Activated naive CD4-positive, alpha-beta T cell treated with anti-CD3 and anti-CD28 coated beads for 36 hours (primary cell): ENCODE data around the gene GNG2. TPM values are rescaled to one million over a fixed set of nuclear protein-coding genes. Genes with fewer than 3 reads are reported as not detected.

Source experiments
- CTCF ChIA-PET: fragments of 350-600 bp; sonication (Branson Sonifier 250); formaldehyde crosslinking; loops from one replicate; lab custom pipeline; 2021; ENCODE audit warnings: antibody characterized with exemption; lab: Charles Lee
- DNase-seq: peaks from one replicate; pipeline ENCODE4 v3.0.0-alpha.2; 2020
- H3K27ac Mint-ChIP-seq: one replicate; pipeline ENCODE4 v1.8.0; 2021; ENCODE audit warnings: mild to moderate bottlenecking, mixed read lengths
- H3K27me3 Mint-ChIP-seq: one replicate; pipeline ENCODE4 v1.8.0; 2021; ENCODE audit warnings: low read depth, mixed read lengths
- H3K36me3 Mint-ChIP-seq: one replicate; pipeline ENCODE4 v1.8.0; 2021; ENCODE audit warnings: low read depth, mixed read lengths
- H3K4me1 Mint-ChIP-seq: one replicate; pipeline ENCODE4 v1.8.0; 2021; ENCODE audit warnings: low read depth, mixed read lengths
- H3K4me3 Mint-ChIP-seq: one replicate; pipeline ENCODE4 v1.8.0; 2021; ENCODE audit warnings: mild to moderate bottlenecking, moderate library complexity, mixed read lengths
- H3K9me3 Mint-ChIP-seq: one replicate; pipeline ENCODE4 v1.8.0; 2021; ENCODE audit warnings: mixed read lengths
- intact Hi-C: fragments of 100-400 bp; cut with micrococcal nuclease; formaldehyde crosslinking; loops from one replicate; pipeline ENCODE4 v1.15.1; 2023
- total RNA-seq, 2 experiments: library from RNA; stranded (reverse); gene quantifications; one replicate each; pipeline ENCODE4 v1.2.3, GENCODE V29; 2021

The GNG2 gene
- total RNA-seq, 2 experiments from 2014 or later = 176 to 181 TPM

DNA sequence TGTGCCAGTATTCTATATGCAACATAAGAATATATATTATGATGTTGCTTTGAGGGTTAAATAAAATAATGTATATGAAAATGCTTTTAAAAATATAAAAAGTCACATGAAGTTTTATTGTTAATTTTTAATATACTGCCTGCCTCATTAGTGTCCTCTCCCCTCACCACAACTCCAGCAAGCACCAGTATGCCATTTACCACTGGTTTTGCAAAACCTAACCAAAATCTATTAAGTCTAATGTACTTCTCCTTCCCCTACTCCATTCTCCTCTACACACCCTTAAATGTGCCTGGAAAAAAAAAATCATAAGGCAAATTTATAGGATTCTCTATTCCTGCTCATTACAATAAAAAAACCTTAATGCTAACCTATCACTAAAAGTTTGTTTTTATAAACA, 24.0 kb upstream of the GNG2 start:
- DNase-seq = no peak
- no peak overlapping the region for H3K27ac Mint-ChIP-seq
- H3K4me3 Mint-ChIP-seq = no peak overlapping the region
- CTCF ChIA-PET = no interaction called here
- H3K27me3 Mint-ChIP-seq = no peaks in the 10 kb centered on the region
- no peaks in the 10 kb centered on the region for H3K4me1 Mint-ChIP-seq
- no peaks in the 10 kb centered on the region for H3K36me3 Mint-ChIP-seq
- intact Hi-C loops = no loop called here
- H3K9me3 Mint-ChIP-seq = peaks cover 3% of the 10 kb centered on the region

DNA sequence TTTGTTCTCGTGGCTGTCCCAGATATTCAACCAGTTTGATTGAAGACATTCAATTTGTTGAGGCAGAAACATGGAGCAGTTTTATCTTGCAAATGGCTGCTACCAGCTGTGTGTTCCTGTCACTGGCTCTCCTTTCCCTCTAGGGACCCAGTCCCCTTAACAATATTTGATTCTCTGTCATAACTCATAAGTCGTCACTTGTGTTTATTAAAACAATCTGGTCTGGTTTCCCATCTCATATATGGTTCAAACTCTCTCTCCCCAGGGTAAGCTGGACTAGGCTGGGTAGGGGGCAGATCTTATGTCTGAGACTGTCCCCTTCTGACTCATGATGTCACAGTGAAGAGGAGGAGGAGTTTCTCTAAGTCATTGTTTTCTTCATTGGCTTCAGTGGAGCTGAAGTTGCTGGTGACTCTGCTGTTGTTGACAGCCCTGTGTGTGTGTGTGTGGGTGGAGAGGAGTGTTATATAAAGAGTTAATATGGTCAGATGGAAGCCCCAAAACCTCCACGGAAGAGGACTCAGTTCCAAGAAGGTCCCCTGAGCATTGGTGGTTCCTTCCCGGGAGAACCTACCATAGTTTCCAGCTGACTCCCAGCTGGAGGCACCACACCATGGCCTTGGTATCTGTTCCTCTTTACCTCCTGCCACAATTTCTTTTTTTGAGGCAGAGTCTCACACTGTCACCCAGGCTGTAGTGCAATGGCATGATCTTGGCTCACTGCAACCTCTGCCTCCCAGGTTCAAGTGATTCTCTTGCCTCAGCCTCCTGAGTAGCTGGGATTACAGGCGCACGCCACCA, 16.1 kb upstream of the GNG2 start:
- Mint-ChIP-seq H3K27me3 (no peaks in the 10 kb centered on the region), H3K4me3 (no peak overlapping the region)
- DNase-seq = no peak

DNA sequence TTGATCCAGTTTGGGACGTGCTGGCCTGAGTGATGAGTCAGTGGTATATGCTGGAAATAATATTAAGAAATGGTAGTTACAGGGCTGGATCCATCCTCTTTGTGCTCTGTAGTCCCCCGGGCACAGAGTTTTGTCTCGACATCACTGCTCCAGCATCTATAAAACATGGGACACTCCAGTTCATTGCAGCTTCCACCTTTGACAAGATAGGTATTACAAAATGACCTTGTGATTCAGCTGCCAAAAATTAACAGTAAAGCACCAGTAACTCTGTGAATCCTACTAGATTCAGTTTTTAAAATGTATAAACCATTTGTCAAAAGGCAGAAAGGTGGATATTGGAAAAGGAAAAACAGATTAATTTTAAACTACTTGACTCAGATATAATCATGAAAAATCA, 14.6 kb upstream of the GNG2 start:
- peaks cover 64% of the 10 kb centered on the region for H3K4me1 Mint-ChIP-seq
- H3K27ac Mint-ChIP-seq = peak overlapping the region; percentile 78
- peaks cover 28% of the 10 kb centered on the region for H3K36me3 Mint-ChIP-seq
- peaks cover 27% of the 10 kb centered on the region for H3K9me3 Mint-ChIP-seq
- no peaks in the 10 kb centered on the region for H3K27me3 Mint-ChIP-seq
- DNase-seq = no peak
- CTCF ChIA-PET = interaction anchor here (0.7 to 2.1 kb wide), 4 partner anchors 15 to 133 kb away, joined by 3 to 9 read pairs (median 5); partner anchors contain the start of gene GNG2
- H3K4me3 Mint-ChIP-seq = no peak overlapping the region
- intact Hi-C loops = loop anchor here (2.0 to 10.0 kb wide), 9 partner anchors 64 to 1981 kb away; partner anchors contain the start of genes GPR137C and TXNDC16

More for the DNA sequence above, 16.1 kb upstream of the GNG2 start:
- Mint-ChIP-seq H3K4me1 (peaks cover 51% of the 10 kb centered on the region), H3K27ac (peak overlapping the region; percentile 4), H3K9me3 (peaks cover 16% of the 10 kb centered on the region), H3K36me3 (peaks cover 17% of the 10 kb centered on the region)
- intact Hi-C loops = loop anchor here (10.0 kb wide), 2 partner anchors 1519 to 1979 kb away; no protein-coding TSS in a partner anchor
- CTCF ChIA-PET = interaction anchor here (0.9 to 1.1 kb wide), 2 partner anchors 18 to 136 kb away, joined by 3 read pairs; no protein-coding TSS in a partner anchor

DNA sequence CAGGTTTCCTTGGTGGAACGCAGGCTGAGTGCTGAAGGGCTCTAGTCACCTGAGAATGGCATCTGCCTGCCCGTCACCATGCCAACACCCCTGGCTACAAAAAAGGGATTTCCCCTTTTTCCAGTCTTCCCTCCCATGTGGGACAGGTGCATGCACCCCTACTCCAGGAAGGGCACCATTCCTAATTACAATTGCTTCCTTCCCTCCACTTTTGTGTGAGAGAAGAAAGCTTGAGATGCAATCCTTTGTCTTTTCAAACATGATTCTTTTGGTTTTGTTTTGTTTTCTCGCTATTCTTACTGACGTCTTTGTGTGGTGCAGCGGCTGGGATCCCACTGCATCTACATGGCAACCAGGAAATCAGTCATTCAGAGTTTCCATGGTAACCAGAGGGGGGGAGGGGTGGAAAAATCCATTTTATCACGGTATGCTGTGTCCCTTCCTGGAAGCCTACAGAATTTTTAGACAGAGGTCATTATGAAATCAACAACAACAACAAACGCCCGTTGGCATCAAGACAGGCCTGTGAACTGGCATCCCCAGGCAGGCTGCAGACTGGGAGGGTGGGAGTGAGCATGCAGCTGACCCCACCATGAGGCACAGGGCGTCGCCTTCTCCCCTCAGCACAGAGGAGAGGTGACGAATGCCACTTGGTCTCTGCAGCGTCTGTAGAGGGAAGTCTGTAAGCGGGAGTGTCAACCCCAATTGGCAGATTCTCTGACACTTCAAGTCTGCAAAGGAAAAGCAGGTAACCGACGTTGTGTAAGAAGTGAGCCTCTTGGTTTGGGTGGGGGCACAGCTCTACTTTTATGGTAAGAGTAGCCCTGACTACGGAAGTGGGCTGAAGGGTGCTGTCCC, 13.6 kb upstream of the GNG2 start:
- Mint-ChIP-seq H3K9me3 (peaks cover 27% of the 10 kb centered on the region), H3K27ac (peak overlapping the region; percentile 100), H3K4me3 (peak overlapping the region; percentile 85), H3K4me1 (peaks cover 72% of the 10 kb centered on the region), H3K36me3 (peaks cover 28% of the 10 kb centered on the region), H3K27me3 (no peaks in the 10 kb centered on the region)
- CTCF ChIA-PET = interaction anchor here (0.7 to 2.1 kb wide), 9 partner anchors 14 to 133 kb away, joined by 3 to 9 read pairs (median 4); partner anchors contain the start of gene GNG2
- peak; percentile 93 for DNase-seq
- intact Hi-C loops = loop anchor here (1.0 to 10.0 kb wide), 20 partner anchors 13 to 1982 kb away; partner anchors contain the start of genes GNG2, GPR137C, RTRAF and TXNDC16

DNA sequence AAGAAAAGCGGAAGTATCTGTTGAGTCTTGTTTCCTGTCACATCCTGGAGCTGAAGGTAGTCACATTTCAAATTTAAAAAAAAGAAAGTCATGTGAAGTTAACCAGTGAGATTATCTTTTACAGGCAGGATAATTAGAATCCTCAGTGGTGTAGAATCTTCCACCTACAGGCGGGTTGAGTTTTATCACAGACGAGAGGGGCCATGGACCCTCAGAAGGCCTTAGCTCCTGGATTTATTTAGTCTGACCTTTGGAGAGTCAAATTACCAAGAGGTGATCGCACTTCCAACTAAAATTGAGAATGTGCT, 13.0 kb upstream of the GNG2 start:
- CTCF ChIA-PET = interaction anchor here (0.7 to 2.1 kb wide), 6 partner anchors 13 to 132 kb away, joined by 3 to 9 read pairs (median 4); partner anchors contain the start of gene GNG2
- Mint-ChIP-seq H3K27ac (peak overlapping the region; percentile 100), H3K36me3 (peaks cover 28% of the 10 kb centered on the region), H3K9me3 (peaks cover 27% of the 10 kb centered on the region), H3K4me3 (peak overlapping the region; percentile 85), H3K4me1 (peaks cover 77% of the 10 kb centered on the region), H3K27me3 (no peaks in the 10 kb centered on the region)
- DNase-seq = no peak
- intact Hi-C loops = loop anchor here (1.0 to 10.0 kb wide), 20 partner anchors 13 to 1983 kb away; partner anchors contain the start of genes GNG2, GPR137C, RTRAF and TXNDC16

DNA sequence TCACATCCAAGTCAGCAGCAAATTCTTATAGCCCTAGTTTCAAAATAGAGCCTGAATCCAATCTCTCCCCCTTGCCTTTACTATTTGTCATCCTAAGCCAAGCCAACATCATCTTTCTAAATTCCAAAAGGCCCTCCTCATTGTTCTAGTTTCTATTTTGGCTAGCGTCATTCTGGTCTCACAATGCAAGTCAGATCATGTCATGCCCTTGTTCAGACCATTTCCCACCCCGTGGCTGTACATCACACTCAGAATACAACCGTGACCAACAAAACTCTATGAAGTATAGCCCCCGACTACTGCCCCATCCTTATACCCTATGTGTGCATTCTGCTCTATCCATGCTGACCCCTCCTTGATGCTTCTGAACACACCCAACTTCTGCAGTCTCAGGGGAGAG, 12.3 kb upstream of the GNG2 start:
- DNase-seq = no peak
- H3K4me3 Mint-ChIP-seq = peak overlapping the region; percentile 46

DNA sequence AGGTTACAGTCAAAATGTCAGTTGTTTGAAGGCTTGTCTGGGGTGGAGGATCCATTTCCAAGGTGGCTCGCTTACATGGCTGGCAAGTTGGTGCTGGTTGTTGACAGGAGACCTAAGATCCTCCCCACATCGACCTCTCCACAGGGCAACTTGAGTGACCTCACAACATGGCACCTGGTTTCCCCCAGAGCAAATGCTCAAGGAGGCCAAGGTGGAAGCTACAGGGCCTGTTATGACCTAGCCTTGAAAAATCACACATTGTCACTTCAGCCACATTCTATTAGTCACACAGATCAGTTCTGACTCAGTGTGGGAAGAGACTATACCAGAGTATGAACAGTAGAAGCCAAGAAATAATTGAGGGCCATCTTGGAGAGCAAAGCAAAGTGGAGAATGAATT, 11.3 kb upstream of the GNG2 start:
- CTCF ChIA-PET = interaction anchor here (1.0 kb wide), 1 partner anchor 11 kb away, joined by 5 read pairs; the partner anchor contains the start of gene GNG2

More for the DNA sequence above, 12.3 kb upstream of the GNG2 start:
- intact Hi-C loops = loop anchor here (5.0 to 10.0 kb wide), 7 partner anchors 66 to 1983 kb away; no protein-coding TSS in a partner anchor
- H3K27me3 Mint-ChIP-seq = no peaks in the 10 kb centered on the region
- peaks cover 28% of the 10 kb centered on the region for H3K36me3 Mint-ChIP-seq
- H3K4me1 Mint-ChIP-seq = peaks cover 81% of the 10 kb centered on the region
- peak overlapping the region; percentile 100 for H3K27ac Mint-ChIP-seq
- CTCF ChIA-PET = interaction anchor here (2.1 kb wide), 1 partner anchor 13 kb away, joined by 9 read pairs; the partner anchor contains the start of gene GNG2
- H3K9me3 Mint-ChIP-seq = peaks cover 27% of the 10 kb centered on the region

DNA sequence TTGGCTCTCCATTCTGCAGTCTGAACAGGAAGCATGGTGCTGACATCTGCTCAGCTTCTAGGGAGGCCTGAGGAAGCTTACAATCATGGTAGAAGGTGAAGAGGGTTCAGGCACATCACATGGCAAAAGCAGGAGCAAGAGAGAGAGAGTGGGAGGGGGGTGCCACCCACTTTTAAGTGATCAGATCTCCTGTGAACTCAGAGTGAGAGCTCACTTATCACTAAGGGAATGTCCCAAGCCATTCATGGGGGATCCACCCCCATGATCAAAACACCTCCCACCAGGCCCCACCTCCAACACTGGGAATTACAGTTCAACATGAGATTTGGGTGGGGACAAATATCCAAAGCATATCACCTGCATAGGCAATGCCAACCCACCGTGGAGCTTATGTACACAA, 9.8 kb upstream of the GNG2 start:
- Mint-ChIP-seq H3K27me3 (no peaks in the 10 kb centered on the region), H3K9me3 (peaks cover 27% of the 10 kb centered on the region), H3K4me3 (no peak overlapping the region), H3K36me3 (peaks cover 28% of the 10 kb centered on the region), H3K27ac (peak overlapping the region; percentile 76), H3K4me1 (peaks cover 60% of the 10 kb centered on the region)
- CTCF ChIA-PET = interaction anchor here (1.2 to 1.5 kb wide), 3 partner anchors 11 to 128 kb away, joined by 3 to 5 read pairs (median 4); no protein-coding TSS in a partner anchor
- DNase-seq = peak; percentile 68
- intact Hi-C loops = no loop called here

More for the DNA sequence above, 11.3 kb upstream of the GNG2 start:
- Mint-ChIP-seq H3K27ac (peak overlapping the region; percentile 100), H3K36me3 (peaks cover 28% of the 10 kb centered on the region), H3K27me3 (no peaks in the 10 kb centered on the region), H3K4me1 (peaks cover 74% of the 10 kb centered on the region), H3K9me3 (peaks cover 27% of the 10 kb centered on the region), H3K4me3 (peak overlapping the region; percentile 21)
- DNase-seq = peak; percentile 83
- intact Hi-C loops = loop anchor here (1.0 to 10.0 kb wide), 8 partner anchors 32 to 1984 kb away; no protein-coding TSS in a partner anchor

DNA sequence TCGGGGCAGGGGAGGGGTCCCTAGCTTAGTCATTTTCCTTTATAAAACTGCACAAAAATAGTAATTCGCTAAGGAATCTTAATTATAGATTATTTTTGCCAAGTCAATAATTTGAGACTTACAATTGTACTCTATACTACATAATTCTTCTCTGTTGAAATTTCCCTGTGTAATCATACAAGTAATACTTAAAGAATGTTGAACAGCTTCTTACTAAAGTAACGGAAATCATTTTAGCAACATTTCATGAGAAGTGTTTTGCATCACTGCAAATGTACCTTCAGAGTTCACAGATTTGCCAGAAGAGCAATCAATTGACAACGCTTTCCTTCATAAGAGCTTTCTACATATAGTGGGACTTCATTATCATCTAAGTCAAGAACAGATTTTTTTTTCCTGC, 7.9 kb upstream of the GNG2 start:
- Mint-ChIP-seq H3K36me3 (peaks cover 26% of the 10 kb centered on the region), H3K27me3 (no peaks in the 10 kb centered on the region), H3K27ac (no peak overlapping the region), H3K4me3 (no peak overlapping the region), H3K4me1 (peaks cover 52% of the 10 kb centered on the region), H3K9me3 (peaks cover 32% of the 10 kb centered on the region)
- DNase-seq = no peak
- CTCF ChIA-PET = interaction anchor here (0.6 to 1.1 kb wide), 2 partner anchors 13 to 19 kb away, joined by 3 read pairs; no protein-coding TSS in a partner anchor
- intact Hi-C loops = no loop called here

DNA sequence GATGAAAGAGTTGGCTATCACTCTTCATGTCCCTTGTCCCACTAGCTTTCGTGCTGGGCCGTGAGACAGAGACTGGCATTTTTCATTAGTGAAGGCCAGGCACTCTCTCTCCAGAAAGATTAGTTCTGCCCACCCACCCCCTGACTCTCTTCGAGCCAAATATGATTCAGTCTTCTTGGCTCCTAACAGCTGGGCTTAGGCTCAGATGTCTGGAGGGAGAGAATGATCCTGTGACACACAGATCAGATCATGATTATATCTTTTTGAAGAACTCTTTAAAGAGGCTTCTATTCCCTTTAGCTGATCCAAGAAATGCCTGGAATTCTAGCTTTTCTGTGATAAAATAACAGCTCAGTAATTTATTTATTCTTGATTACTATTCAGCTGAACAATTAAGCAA, 5.2 kb upstream of the GNG2 start:
- H3K36me3 Mint-ChIP-seq = peaks cover 6% of the 10 kb centered on the region
- H3K4me3 Mint-ChIP-seq = no peak overlapping the region
- intact Hi-C loops = no loop called here
- no peaks in the 10 kb centered on the region for H3K27me3 Mint-ChIP-seq
- H3K9me3 Mint-ChIP-seq = peaks cover 13% of the 10 kb centered on the region
- DNase-seq = no peak
- CTCF ChIA-PET = interaction anchor here (0.6 to 1.7 kb wide), 5 partner anchors 9 to 203 kb away, joined by 3 to 5 read pairs (median 4); partner anchors contain the start of gene FRMD6
- H3K27ac Mint-ChIP-seq = no peak overlapping the region
- peaks cover 52% of the 10 kb centered on the region for H3K4me1 Mint-ChIP-seq

DNA sequence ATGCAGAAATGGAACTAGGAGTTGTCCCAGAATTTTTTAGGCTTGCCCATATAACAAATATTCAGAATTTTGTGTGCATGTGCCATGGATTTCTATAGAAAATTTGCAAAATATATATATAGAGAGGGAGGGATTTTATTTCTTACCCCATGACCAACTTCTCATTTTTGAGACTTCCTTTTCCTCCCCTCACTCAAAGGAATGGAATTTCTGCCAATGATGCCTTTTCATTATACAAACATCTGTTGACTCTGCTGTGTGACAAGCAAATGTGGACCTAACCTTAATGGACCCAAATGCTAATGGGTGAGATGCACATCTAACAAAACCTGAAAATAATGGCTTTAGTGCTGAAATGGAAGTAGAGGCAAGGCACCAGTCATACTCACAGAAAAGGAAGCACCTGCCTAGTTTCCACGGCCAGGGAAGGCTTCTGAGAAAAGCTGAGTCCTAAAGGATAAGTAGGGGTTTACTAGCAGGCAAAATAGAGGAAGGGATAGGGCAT, 3.6 kb upstream of the GNG2 start:
- no peaks in the 10 kb centered on the region for H3K27me3 Mint-ChIP-seq

More for the DNA sequence above, 3.6 kb upstream of the GNG2 start:
- intact Hi-C loops = no loop called here
- no peak for DNase-seq
- Mint-ChIP-seq H3K36me3 (peaks cover 6% of the 10 kb centered on the region), H3K27ac (no peak overlapping the region), H3K4me1 (peaks cover 39% of the 10 kb centered on the region), H3K4me3 (no peak overlapping the region), H3K9me3 (peaks cover 7% of the 10 kb centered on the region)
- CTCF ChIA-PET = interaction anchor here (1.7 kb wide), 1 partner anchor 8 kb away, joined by 5 read pairs; no protein-coding TSS in a partner anchor
